ENCODE data around the gene LEMD2.

The LEMD2 gene

GRCh38 chr6:33754222-33754621 lies 34.7 kb downstream of the LEMD2 start:
- DNase-seq: no peak

- no peak for DNase-seq
Measured at GRCh38 chr6:33752646-33753015, 36.3 kb downstream of the LEMD2 start.

- no peak for DNase-seq
Measured at GRCh38 chr6:33751771-33752645, 36.9 kb downstream of the LEMD2 start.

GRCh38 chr6:33750244-33750991 lies 38.5 kb downstream of the LEMD2 start:
- no peak for DNase-seq

- DNase-seq: no peak
Measured at GRCh38 chr6:33749401-33749800, 39.5 kb downstream of the LEMD2 start.

- no peak for DNase-seq
Measured at GRCh38 chr6:33748841-33749240, 40.1 kb downstream of the LEMD2 start.

- DNase-seq: no peak
Measured at GRCh38 chr6:33747823-33748222, 41.1 kb downstream of the LEMD2 start.

- DNase-seq: no peak
Measured at GRCh38 chr6:33746651-33747100, 42.3 kb downstream of the LEMD2 start, which contains the start of gene IP6K3. Gene IP6K3, minus strand, starts transcription at chr6:33746905. Its CDS starts 11,429 bp downstream, at chr6:33735476.

- no peak for DNase-seq
Measured at GRCh38 chr6:33746036-33746600, 42.8 kb downstream of the LEMD2 start.

GRCh38 chr6:33745548-33745947 lies 43.4 kb downstream of the LEMD2 start:
- no peak for DNase-seq

GRCh38 chr6:33744895-33745546 lies 43.9 kb downstream of the LEMD2 start:
- no peak for DNase-seq

GRCh38 chr6:33744001-33744848 lies 44.7 kb downstream of the LEMD2 start:
- DNase-seq: no peak

GRCh38 chr6:33742837-33743236 lies 46.1 kb downstream of the LEMD2 start:
- DNase-seq: no peak

GRCh38 chr6:33742092-33742491 lies 46.8 kb downstream of the LEMD2 start:
- no peak for DNase-seq

- DNase-seq: no peak
Measured at GRCh38 chr6:33740794-33741193, 48.1 kb downstream of the LEMD2 start.

- no peak for DNase-seq
Measured at GRCh38 chr6:33740204-33740608, 48.7 kb downstream of the LEMD2 start.

GRCh38 chr6:33739571-33739970 lies 49.4 kb downstream of the LEMD2 start:
- DNase-seq: no peak

GRCh38 chr6:33738879-33739278 lies 50.1 kb downstream of the LEMD2 start:
- no peak for DNase-seq

- no peak for DNase-seq
Measured at GRCh38 chr6:33738153-33738552, 50.8 kb downstream of the LEMD2 start.

- no peak for DNase-seq
Measured at GRCh38 chr6:33737267-33738026, 51.5 kb downstream of the LEMD2 start.

GRCh38 chr6:33735216-33735615 lies 53.7 kb downstream of the LEMD2 start:
- no peak for DNase-seq

GRCh38 chr6:33733709-33734007 lies 55.3 kb downstream of the LEMD2 start:
- DNase-seq: no peak

Data from amniotic stem cell (primary cell).